Loucy (cell line): ENCODE results near the gene TAX1BP1.
A peak's percentile ranks its signal among the peaks of the same experiment; 100 is the strongest.

ENCODE experiments used
- H2AFZ ChIP-seq: fragments of 200-600 bp; sonication (generic); 2 replicates; pipeline ENCODE4 v1.6.0; 2016; ENCODE audit warnings: antibody characterized with exemption, mild to moderate bottlenecking, low read length, moderate library complexity
- H3F3A ChIP-seq: fragments of 200-600 bp; 2 replicates; pipeline ENCODE4 v1.6.0; 2016; ENCODE audit warnings: antibody characterized with exemption, low read depth, mild to moderate bottlenecking
- H3K27me3 ChIP-seq: fragments of 200-600 bp; sonication (generic); 2 replicates; pipeline ENCODE4 v1.6.1; 2014; ENCODE audit warnings: low read length, mild to moderate bottlenecking; ENCODE audit not compliant: insufficient read depth, poor library complexity, severe bottlenecking
- H3K36me3 ChIP-seq: fragments of 200-600 bp; sonication (generic); 2 replicates; pipeline ENCODE4 v1.6.1; 2016; ENCODE audit warnings: low read length; ENCODE audit not compliant: insufficient read depth
- H3K4me1 ChIP-seq: fragments of 200-600 bp; sonication (generic); 2 replicates; pipeline ENCODE4 v1.5.1; 2014; ENCODE audit warnings: low read length, mild to moderate bottlenecking; ENCODE audit not compliant: insufficient read depth, poor library complexity, severe bottlenecking
- H3K4me2 ChIP-seq: fragments of 200-600 bp; sonication (generic); 2 replicates; pipeline ENCODE4 v1.6.0; 2014; ENCODE audit warnings: antibody characterized with exemption, low read length, low read depth, mild to moderate bottlenecking; ENCODE audit not compliant: poor library complexity, severe bottlenecking
- H3K4me3 ChIP-seq: fragments of 200-600 bp; sonication (generic); 2 replicates; pipeline ENCODE4 v1.5.1; 2014; ENCODE audit warnings: low read length, mild to moderate bottlenecking, mixed read lengths; ENCODE audit not compliant: poor library complexity, severe bottlenecking
- H3K79me2 ChIP-seq: fragments of 200-600 bp; sonication (generic); 2 replicates; pipeline ENCODE4 v1.6.1; 2014; ENCODE audit warnings: low read length; ENCODE audit not compliant: insufficient read depth
- H3K9ac ChIP-seq: fragments of 200-600 bp; sonication (generic); 2 replicates; pipeline ENCODE4 v1.6.0; 2014; ENCODE audit warnings: mild to moderate bottlenecking, low read depth, low read length, moderate library complexity; ENCODE audit not compliant: poor library complexity, severe bottlenecking
- H3K9me2 ChIP-seq: fragments of 200-600 bp; sonication (generic); replicated peaks from 2 replicates; pipeline ENCODE4 v1.6.1; 2016; ENCODE audit warnings: low read depth, low read length, mixed read lengths
- H3K9me3 ChIP-seq: fragments of 200-600 bp; sonication (generic); 2 replicates; pipeline ENCODE4 v1.6.1; 2014; ENCODE audit warnings: mild to moderate bottlenecking, antibody characterized with exemption, low read length, low read depth; ENCODE audit not compliant: insufficient read depth
- H4K20me1 ChIP-seq: fragments of 200-600 bp; sonication (generic); 2 replicates; pipeline ENCODE4 v1.6.0; 2014; ENCODE audit warnings: antibody characterized with exemption, low read length, mild to moderate bottlenecking; ENCODE audit not compliant: insufficient read depth, poor library complexity, severe bottlenecking
- CTCF ChIP-seq: fragments of 200-600 bp; sonication (generic); conservative IDR thresholded peaks from 2 replicates; pipeline ENCODE4 v1.5.1; 2014; ENCODE audit warnings: mild to moderate bottlenecking, antibody characterized with exemption, low read length
- EZH2phosphoT487 ChIP-seq: fragments of 200-600 bp; IDR thresholded peaks from 2 replicates; pipeline ENCODE4 v1.6.1; 2018; ENCODE audit warnings: antibody characterized with exemption, mild to moderate bottlenecking, moderate library complexity, borderline replicate concordance

TAX1BP1 gene

GRCh38 chr7:27745064-27745583 lies 5.2 kb downstream of the TAX1BP1 start:
- H3K4me3 ChIP-seq, result peak overlapping the region; percentile 67

GRCh38 chr7:27746486-27746885 lies 6.5 kb downstream of the TAX1BP1 start:
- H2AFZ ChIP-seq, result no peak overlapping the region
- H3K4me3 ChIP-seq, result peak overlapping the region; percentile 67
- H3K27me3 ChIP-seq, result no peaks in the 10 kb centered on the region
- no peaks in the 10 kb centered on the region for H3K9me2 ChIP-seq
- peaks cover 30% of the 10 kb centered on the region for H3K36me3 ChIP-seq
- peak overlapping the region; percentile 57 for H3K9ac ChIP-seq
- H3K9me3 ChIP-seq, result no peaks in the 10 kb centered on the region
- TF ChIP-seq EZH2phosphoT487, result no peak
- no peak for TF ChIP-seq CTCF
- peak overlapping the region; percentile 77 for H3K4me2 ChIP-seq
- H3K4me1 ChIP-seq, result peaks cover 73% of the 10 kb centered on the region
- peaks cover 3% of the 10 kb centered on the region; the same call in 1 of the 2 replicates for H3F3A ChIP-seq
- peaks cover 40% of the 10 kb centered on the region for H4K20me1 ChIP-seq
- peaks cover 90% of the 10 kb centered on the region for H3K79me2 ChIP-seq

More at GRCh38 chr7:27745064-27745583, 5.2 kb downstream of the TAX1BP1 start:
- Histone ChIP-seq H3K79me2 (peaks cover 92% of the 10 kb centered on the region), H4K20me1 (peaks cover 52% of the 10 kb centered on the region), H3K36me3 (peaks cover 18% of the 10 kb centered on the region), H3K4me1 (peaks cover 60% of the 10 kb centered on the region), H3F3A (0 out of 2 replicates have a peak, but pooled peaks cover 3% of the 10 kb centered on the region), H3K9ac (peak overlapping the region; percentile 57), H3K9me2 (no peaks in the 10 kb centered on the region), H2AFZ (no peak overlapping the region), H3K4me2 (peak overlapping the region; percentile 77), H3K9me3 (no peaks in the 10 kb centered on the region), H3K27me3 (peaks cover 3% of the 10 kb centered on the region)
- TF ChIP-seq CTCF (peak; percentile 86), EZH2phosphoT487 (no peak)

- H3K4me3 ChIP-seq, result peak overlapping the region; percentile 67
- H3K9me3 ChIP-seq, result no peaks in the 10 kb centered on the region
- H4K20me1 ChIP-seq, result peaks cover 39% of the 10 kb centered on the region
- H3K4me2 ChIP-seq, result peak overlapping the region; percentile 77
- H3K9me2 ChIP-seq, result no peaks in the 10 kb centered on the region
- peaks cover 76% of the 10 kb centered on the region for H3K4me1 ChIP-seq
- no peak overlapping the region for H2AFZ ChIP-seq
- H3K36me3 ChIP-seq, result peaks cover 34% of the 10 kb centered on the region
- TF ChIP-seq CTCF, result no peak
- no peak for TF ChIP-seq EZH2phosphoT487
- H3K9ac ChIP-seq, result peak overlapping the region; percentile 57
- no peaks in the 10 kb centered on the region for H3K27me3 ChIP-seq
- H3F3A ChIP-seq, result peaks cover 3% of the 10 kb centered on the region; the same call in 1 of the 2 replicates
- H3K79me2 ChIP-seq, result peaks cover 92% of the 10 kb centered on the region
Measured at GRCh38 chr7:27746978-27747377, 7.0 kb downstream of the TAX1BP1 start.
